GM12872 (cell line): Measurements from ENCODE around the gene GAREM1.

Experiments used
- CTCF ChIP-seq: IDR thresholded peaks from 3 replicates; pipeline ENCODE4 v1.5.1; 2011; ENCODE audit warnings: low read depth, mild to moderate bottlenecking, low read length, moderate library complexity; ENCODE audit not compliant: insufficient read depth

The GAREM1 gene

GRCh38 chr18:32441533-32441932 lies 29.1 kb downstream of the GAREM1 start:
- TF ChIP-seq CTCF: no peak

GRCh38 chr18:32440518-32440917 lies 30.2 kb downstream of the GAREM1 start:
- no peak for TF ChIP-seq CTCF

DNA sequence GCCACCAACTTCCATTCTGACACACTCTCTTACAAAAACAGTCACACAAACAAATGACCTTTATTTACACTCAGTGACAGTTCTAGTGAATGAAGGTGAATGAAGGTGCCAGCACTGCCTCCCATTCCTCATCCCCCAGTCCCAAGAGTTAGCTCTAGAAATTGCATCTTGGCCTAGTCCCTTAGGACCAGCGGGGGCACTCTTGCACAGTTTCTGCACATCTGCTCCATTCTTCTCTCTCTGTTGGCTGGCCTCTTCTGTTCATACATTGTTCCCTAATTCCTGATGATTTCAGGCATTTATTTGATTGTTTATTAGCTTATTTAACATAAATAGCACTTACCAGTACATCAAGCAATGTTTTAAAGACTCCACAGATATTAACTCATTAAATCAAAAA lies 30.9 kb downstream of the GAREM1 start:
- TF ChIP-seq CTCF: peak; percentile 45; the same call in 2 of the 3 replicates

GRCh38 chr18:32439241-32439640 lies 31.4 kb downstream of the GAREM1 start:
- no peak for TF ChIP-seq CTCF

DNA sequence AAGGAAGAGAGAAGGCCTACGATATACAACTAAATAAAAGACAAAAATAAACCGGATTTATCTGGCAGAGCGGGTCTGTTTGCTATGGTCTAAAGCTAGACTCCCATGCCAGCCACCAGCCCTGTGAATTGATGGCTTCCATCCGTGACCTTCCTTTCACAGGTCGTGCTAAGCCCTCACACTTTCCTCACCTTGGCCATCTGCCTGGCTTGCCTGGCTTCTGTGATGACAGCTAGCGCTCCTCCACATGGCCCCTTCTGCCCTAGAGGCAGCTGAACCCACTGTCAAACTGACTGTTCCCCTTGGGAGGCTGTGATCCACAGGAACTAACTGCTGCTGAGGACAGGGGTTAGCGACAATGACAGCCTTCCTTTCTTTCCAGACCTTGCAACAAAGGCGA lies 32.5 kb downstream of the GAREM1 start:
- no peak for TF ChIP-seq CTCF

GRCh38 chr18:32437100-32437834 lies 33.4 kb downstream of the GAREM1 start:
- no peak for TF ChIP-seq CTCF

DNA sequence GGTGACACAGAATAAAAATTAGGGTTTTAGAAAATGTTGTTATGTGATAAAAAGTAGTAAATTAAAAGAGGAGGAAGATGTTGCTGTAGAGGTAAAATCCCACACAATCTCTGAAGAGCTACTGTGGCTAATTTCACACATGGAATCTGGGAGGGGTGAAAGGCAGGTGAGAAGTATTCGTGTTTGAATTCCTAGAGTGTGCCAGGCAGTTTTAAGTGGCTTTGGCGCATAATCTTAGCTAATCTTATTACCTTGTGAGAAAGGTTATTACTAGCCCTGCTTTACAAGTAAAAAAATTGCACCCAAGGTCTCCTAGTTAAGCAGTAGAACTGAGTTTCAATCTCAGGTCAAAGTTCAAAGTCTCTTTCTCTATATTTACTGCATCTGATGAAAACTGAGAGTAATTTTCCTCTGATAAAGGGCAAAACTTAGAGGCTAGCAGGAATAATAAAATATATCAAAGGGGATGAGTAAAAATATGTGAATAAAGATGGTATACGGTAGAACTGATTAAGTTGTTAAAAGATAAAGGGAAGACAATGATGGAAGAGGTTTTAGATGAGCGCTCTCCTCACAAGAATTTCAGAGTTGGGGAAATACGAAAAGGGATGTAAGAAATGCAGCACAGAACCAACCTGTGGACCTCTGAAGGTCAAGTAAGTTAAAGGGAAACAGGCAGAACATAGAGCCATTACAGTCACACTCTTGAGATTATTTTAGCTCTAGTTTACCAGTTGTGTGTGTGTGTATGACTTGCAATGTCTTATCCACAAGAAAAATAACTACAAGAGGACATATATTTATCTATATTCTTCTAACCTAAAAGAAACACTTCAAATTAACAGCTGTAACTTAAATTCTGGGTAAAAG lies 34.8 kb downstream of the GAREM1 start:
- TF ChIP-seq CTCF: no peak
